K562 (cell line): ENCODE results near the gene ST3GAL5. TPM values are rescaled to one million over a fixed set of nuclear protein-coding genes. Genes with fewer than 3 reads are reported as not detected.
A peak's percentile ranks its signal among the peaks of the same experiment; 100 is the strongest.

Experiments
- ARID3A ChIP-seq: IDR thresholded peaks from 2 replicates; pipeline ENCODE4 v1.6.1; 2012; ENCODE audit warnings: low read depth, low read length, improper control_type of control experiment, borderline replicate concordance
- BHLHE40 ChIP-seq: IDR thresholded peaks from 2 replicates; pipeline ENCODE4 v1.6.1; 2011; ENCODE audit warnings: low read length, improper control_type of control experiment
- BMI1 ChIP-seq: fragments of 150-350 bp; IDR thresholded peaks from 2 replicates; pipeline ENCODE4 v1.6.1; 2014; ENCODE audit warnings: low read length
- CGGBP1 ChIP-seq: fragments of 250-450 bp; sonication (Bioruptor Pico); IDR thresholded peaks from 2 replicates; pipeline ENCODE4 v1.9.0; 2021; ENCODE audit warnings: mild to moderate bottlenecking
- CHD1 ChIP-seq: fragments of 200-600 bp; sonication (generic); IDR thresholded peaks from one replicate; pipeline ENCODE4 v1.6.1; 2012; ENCODE audit warnings: mild to moderate bottlenecking, moderate library complexity, low read length, inconsistent platforms
- COPS2 ChIP-seq: fragments of 450-650 bp; conservative IDR thresholded peaks from 2 replicates; pipeline ENCODE4 v1.6.1; 2016; ENCODE audit warnings: mild to moderate bottlenecking, moderate library complexity
- CTCFL ChIP-seq: IDR thresholded peaks from 2 replicates; pipeline ENCODE4 v1.6.1; 2011; ENCODE audit warnings: borderline replicate concordance, low read depth, mild to moderate bottlenecking, moderate library complexity, low read length; ENCODE audit not compliant: insufficient read depth, poor library complexity, severe bottlenecking
- DDX20 ChIP-seq: fragments of 450-650 bp; IDR thresholded peaks from 2 replicates; pipeline ENCODE4 v1.6.1; 2016; ENCODE audit warnings: missing genetic modification characterization, low read depth, mild to moderate bottlenecking, missing compliant biosample characterization, moderate library complexity
- EP400 ChIP-seq: fragments of 450-650 bp; IDR thresholded peaks from 2 replicates; pipeline ENCODE4 v1.6.1; 2017; ENCODE audit warnings: antibody characterized with exemption, mild to moderate bottlenecking, moderate library complexity
- HDAC3 ChIP-seq: fragments of 450-650 bp; IDR thresholded peaks from 2 replicates; pipeline ENCODE4 v1.6.1; 2018; ENCODE audit warnings: borderline replicate concordance, mild to moderate bottlenecking, moderate library complexity; ENCODE audit not compliant: partially characterized antibody
- HNRNPLL ChIP-seq: fragments of 200-400 bp; formaldehyde crosslinking; IDR thresholded peaks from 2 replicates; pipeline ENCODE4 v1.6.1; 2017; ENCODE audit warnings: low read length, low read depth, mild to moderate bottlenecking; ENCODE audit not compliant: poor library complexity, severe bottlenecking
- MAFF ChIP-seq: IDR thresholded peaks from 2 replicates; pipeline ENCODE4 v1.6.1; 2012; ENCODE audit warnings: low read length, improper control_type of control experiment
- MAFK ChIP-seq: IDR thresholded peaks from 2 replicates; pipeline ENCODE4 v1.6.1; 2011; ENCODE audit warnings: low read length, improper control_type of control experiment
- NR2C2 ChIP-seq, 2 experiments: fragments of 200-800 bp in 1 of 2; sonication (Bioruptor generic) in 1 of 2; sonication (generic) in 1 of 2; formaldehyde crosslinking in 1 of 2; IDR thresholded peaks; 2 replicates each; pipeline versions ENCODE4 v1.6.1 to v1.8.0; 2016 to 2022; ENCODE audit warnings: mild to moderate bottlenecking in 1 of 2, missing compliant biosample characterization in 1 of 2, missing genetic modification characterization in 1 of 2, missing genetic modification reagents in 1 of 2
- PCBP1 ChIP-seq: fragments of 200-400 bp; formaldehyde crosslinking; IDR thresholded peaks from 2 replicates; pipeline ENCODE4 v1.6.1; 2018; ENCODE audit warnings: mild to moderate bottlenecking, low read depth, low read length; ENCODE audit not compliant: poor library complexity, severe bottlenecking
- POLR2A ChIP-seq: fragments of 450-650 bp; conservative IDR thresholded peaks from 2 replicates; pipeline ENCODE4 v1.6.1; 2016
- RBM15 ChIP-seq: fragments of 200-400 bp; formaldehyde crosslinking; IDR thresholded peaks from 2 replicates; pipeline ENCODE4 v1.6.1; 2018; ENCODE audit warnings: mild to moderate bottlenecking, low read length, moderate library complexity; ENCODE audit not compliant: insufficient read depth
- RBM34 ChIP-seq: fragments of 200-400 bp; formaldehyde crosslinking; IDR thresholded peaks from 2 replicates; pipeline ENCODE4 v1.6.1; 2018; ENCODE audit warnings: low read length, borderline replicate concordance; ENCODE audit not compliant: insufficient read depth
- TAF7 ChIP-seq: fragments of 450-650 bp; IDR thresholded peaks from 2 replicates; pipeline ENCODE4 v1.6.1; 2016; ENCODE audit warnings: missing genetic modification characterization, missing compliant biosample characterization
- ZNF124 ChIP-seq: sonication (generic); formaldehyde crosslinking; IDR thresholded peaks from 2 replicates; pipeline ENCODE4 v1.8.1; 2022; ENCODE audit warnings: missing genetic modification reagents
- ZNF431 ChIP-seq: sonication (generic); formaldehyde crosslinking; IDR thresholded peaks from 2 replicates; pipeline ENCODE4 v1.8.0; 2022; ENCODE audit warnings: mild to moderate bottlenecking, missing genetic modification reagents
- polyA plus RNA-seq, 8 experiments: library from polyadenylated mRNA; depleted of rRNA in 4 of 8; stranded (reverse) in 5 of 8; unstranded in 3 of 8; fragments of >200 nt; fragmentation: Nextera tagmentation in 2 of 8; fragmentation: Illumina TruSeq in 1 of 8; extraction: Ambion mirVana in 2 of 8; extraction: Trizol in 1 of 8; gene quantifications; 2 replicates each; pipeline versions ENCODE4 v1.2.1 to v1.2.3, GENCODE V29; 2011 to 2014; ENCODE audit warnings: inconsistent platforms in 1 of 8, missing spikeins in 1 of 8
- total RNA-seq, 7 experiments: library from RNA; depleted of rRNA in 6 of 7; stranded (reverse); fragments of >200 nt in 6 of 7; fragmentation: Illumina TruSeq in 2 of 7; extraction: Trizol in 2 of 7; gene quantifications; 2 replicates each; pipeline versions ENCODE4 v1.2.1 to v1.2.3, GENCODE V29; 2011 to 2021; ENCODE audit warnings: low replicate concordance in 1 of 7
- TF ChIP-seq, protein P1 (sequence below), 2 experiments: IDR thresholded peaks; 2 replicates each; pipeline ENCODE4 v1.6.1; 2011; ENCODE audit warnings: borderline replicate concordance in 1 of 2, control low read depth in 1 of 2, low read depth in 1 of 2, low read length in 1 of 2, mild to moderate bottlenecking in 1 of 2, mixed read lengths in 1 of 2, moderate library complexity in 1 of 2; ENCODE audit not compliant: insufficient read depth in 1 of 2, insufficient read length in 1 of 2, poor library complexity in 1 of 2, severe bottlenecking in 1 of 2; ENCODE audit errors: extremely low read depth in 1 of 2
- TF ChIP-seq, protein P2 (sequence below): sonication (generic); formaldehyde crosslinking; IDR thresholded peaks from 2 replicates; pipeline ENCODE4 v1.8.0; 2022; ENCODE audit warnings: mild to moderate bottlenecking, low read depth, missing genetic modification reagents

The ST3GAL5 gene
- total and polyA plus RNA-seq, 9 of the 15 experiments (the other 6 are each of a cell fraction or from before 2014, with no cell fraction given): 1.6 to 10.0 (median 4.2) TPM

DNA sequence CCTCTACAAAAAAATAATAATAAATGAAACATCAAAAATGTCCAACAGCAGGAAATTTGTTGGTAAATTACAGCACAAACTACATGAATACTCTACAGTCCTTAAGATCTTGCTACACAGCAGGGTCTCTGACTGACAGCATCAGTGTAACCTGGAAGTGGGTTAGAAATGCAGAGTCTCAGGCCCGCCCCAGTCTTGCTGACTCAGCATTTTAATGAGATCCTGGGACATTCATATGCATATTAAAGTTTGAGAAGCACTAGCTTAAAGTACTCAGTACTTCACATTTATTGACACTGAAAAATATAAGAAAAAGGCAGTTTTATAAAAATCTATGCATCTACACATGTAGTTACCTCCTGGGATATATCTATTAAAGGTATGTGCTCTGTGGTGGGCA is 21.7 kb downstream of the ST3GAL5 start (continued):
- TF ChIP-seq DDX20 (tag) (no peak), ARID3A (no peak), MAFK (peak; percentile 100), MAFF (peak; percentile 100), EP400 (no peak), HNRNPLL (no peak), CGGBP1 (CRISPR knock-in tag) (no peak), ZNF431 (CRISPR knock-in tag) (no peak), POLR2A (no peak), TAF7 (tag) (no peak), RBM15 (no peak), COPS2 (no peak), NR2C2 (CRISPR knock-in tag; IDR thresholded peaks at IDR 0.05) (no peak), NR2C2 (tag; IDR thresholded peaks at IDR 0.05) (no peak), PCBP1 (no peak), ZNF124 (CRISPR knock-in tag) (no peak), CHD1 (no peak), BMI1 (no peak), RBM34 (no peak), CTCFL (no peak), BHLHE40 (no peak), HDAC3 (no peak)
- TF ChIP-seq, protein P1, sequence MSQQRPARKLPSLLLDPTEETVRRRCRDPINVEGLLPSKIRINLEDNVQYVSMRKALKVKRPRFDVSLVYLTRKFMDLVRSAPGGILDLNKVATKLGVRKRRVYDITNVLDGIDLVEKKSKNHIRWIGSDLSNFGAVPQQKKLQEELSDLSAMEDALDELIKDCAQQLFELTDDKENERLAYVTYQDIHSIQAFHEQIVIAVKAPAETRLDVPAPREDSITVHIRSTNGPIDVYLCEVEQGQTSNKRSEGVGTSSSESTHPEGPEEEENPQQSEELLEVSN (IDR thresholded peaks at IDR 0.05; ENCODE audit: borderline replicate concordance in 1 of 2, extremely low read depth in 1 of 2, insufficient read depth in 1 of 2, insufficient read length in 1 of 2, low read depth in 1 of 2, low read length in 1 of 2, poor library complexity in 1 of 2, severe bottlenecking in 1 of 2): no peak
- TF ChIP-seq, protein P2, sequence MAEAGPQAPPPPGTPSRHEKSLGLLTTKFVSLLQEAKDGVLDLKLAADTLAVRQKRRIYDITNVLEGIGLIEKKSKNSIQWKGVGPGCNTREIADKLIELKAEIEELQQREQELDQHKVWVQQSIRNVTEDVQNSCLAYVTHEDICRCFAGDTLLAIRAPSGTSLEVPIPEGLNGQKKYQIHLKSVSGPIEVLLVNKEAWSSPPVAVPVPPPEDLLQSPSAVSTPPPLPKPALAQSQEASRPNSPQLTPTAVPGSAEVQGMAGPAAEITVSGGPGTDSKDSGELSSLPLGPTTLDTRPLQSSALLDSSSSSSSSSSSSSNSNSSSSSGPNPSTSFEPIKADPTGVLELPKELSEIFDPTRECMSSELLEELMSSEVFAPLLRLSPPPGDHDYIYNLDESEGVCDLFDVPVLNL (CRISPR knock-in tag): no peak
